ENCODE results near the gene ZNF385A.

The ZNF385A gene

GRCh38 chr12:54389607-54390175 lies 5.2 kb upstream of the ZNF385A start:
- H3K9me3 ChIP-seq (replicated peaks; ENCODE audit: low read length): no peaks in the 10 kb centered on the region
- peaks cover 17% of the 10 kb centered on the region for H3K36me3 ChIP-seq (ENCODE audit: insufficient read depth, low read length)
- no peak overlapping the region for H3K4me2 ChIP-seq (ENCODE audit: low read length)
- no peaks in the 10 kb centered on the region for H3K27me3 ChIP-seq (ENCODE audit: control insufficient read depth, insufficient read depth, low read length)
- H3K4me1 ChIP-seq (ENCODE audit: control insufficient read depth, insufficient read depth, low read length): peaks cover 11% of the 10 kb centered on the region
- no peak overlapping the region for H3K4me3 ChIP-seq (ENCODE audit: low read length)
- no peak overlapping the region for H3K9ac ChIP-seq (ENCODE audit: low read depth, low read length)

- Histone ChIP-seq H3K4me1 (ENCODE audit: control insufficient read depth, insufficient read depth, low read length) (peaks cover 14% of the 10 kb centered on the region), H3K27me3 (ENCODE audit: control insufficient read depth, insufficient read depth, low read length) (no peaks in the 10 kb centered on the region), H3K9me3 (replicated peaks; ENCODE audit: low read length) (no peaks in the 10 kb centered on the region), H3K36me3 (ENCODE audit: insufficient read depth, low read length) (peaks cover 11% of the 10 kb centered on the region), H3K9ac (ENCODE audit: low read depth, low read length) (no peak overlapping the region), H3K4me3 (ENCODE audit: low read length) (no peak overlapping the region), H3K4me2 (ENCODE audit: low read length) (no peak overlapping the region)
Measured at GRCh38 chr12:54389134-54389508, 4.6 kb upstream of the ZNF385A start.

GRCh38 chr12:54388237-54389133 lies 4.0 kb upstream of the ZNF385A start:
- Histone ChIP-seq H3K27me3 (ENCODE audit: control insufficient read depth, insufficient read depth, low read length) (no peaks in the 10 kb centered on the region), H3K4me2 (ENCODE audit: low read length) (no peak overlapping the region), H3K36me3 (ENCODE audit: insufficient read depth, low read length) (peaks cover 5% of the 10 kb centered on the region), H3K4me1 (ENCODE audit: control insufficient read depth, insufficient read depth, low read length) (peaks cover 14% of the 10 kb centered on the region), H3K4me3 (ENCODE audit: low read length) (no peak overlapping the region), H3K9ac (ENCODE audit: low read depth, low read length) (no peak overlapping the region), H3K9me3 (replicated peaks; ENCODE audit: low read length) (no peaks in the 10 kb centered on the region)

GRCh38 chr12:54387114-54387467 lies 2.6 kb upstream of the ZNF385A start:
- Histone ChIP-seq H3K36me3 (ENCODE audit: insufficient read depth, low read length) (no peaks in the 10 kb centered on the region), H3K4me1 (ENCODE audit: control insufficient read depth, insufficient read depth, low read length) (peaks cover 23% of the 10 kb centered on the region), H3K9me3 (replicated peaks; ENCODE audit: low read length) (no peaks in the 10 kb centered on the region), H3K9ac (ENCODE audit: low read depth, low read length) (no peak overlapping the region), H3K4me2 (ENCODE audit: low read length) (no peak overlapping the region), H3K4me3 (ENCODE audit: low read length) (no peak overlapping the region), H3K27me3 (ENCODE audit: control insufficient read depth, insufficient read depth, low read length) (no peaks in the 10 kb centered on the region)

GRCh38 chr12:54386403-54387113 lies 2.0 kb upstream of the ZNF385A start:
- no peaks in the 10 kb centered on the region for H3K36me3 ChIP-seq (ENCODE audit: insufficient read depth, low read length)
- H3K4me1 ChIP-seq (ENCODE audit: control insufficient read depth, insufficient read depth, low read length): peaks cover 23% of the 10 kb centered on the region
- H3K9me3 ChIP-seq (replicated peaks; ENCODE audit: low read length): no peaks in the 10 kb centered on the region
- H3K9ac ChIP-seq (ENCODE audit: low read depth, low read length): no peak overlapping the region
- no peak overlapping the region for H3K4me2 ChIP-seq (ENCODE audit: low read length)
- H3K4me3 ChIP-seq (ENCODE audit: low read length): no peak overlapping the region
- no peaks in the 10 kb centered on the region for H3K27me3 ChIP-seq (ENCODE audit: control insufficient read depth, insufficient read depth, low read length)

- H3K9me3 ChIP-seq (replicated peaks; ENCODE audit: low read length): no peaks in the 10 kb centered on the region
- H3K4me3 ChIP-seq (ENCODE audit: low read length): no peak overlapping the region
- H3K27me3 ChIP-seq (ENCODE audit: control insufficient read depth, insufficient read depth, low read length): no peaks in the 10 kb centered on the region
- H3K4me1 ChIP-seq (ENCODE audit: control insufficient read depth, insufficient read depth, low read length): peaks cover 23% of the 10 kb centered on the region
- H3K36me3 ChIP-seq (ENCODE audit: insufficient read depth, low read length): no peaks in the 10 kb centered on the region
- H3K4me2 ChIP-seq (ENCODE audit: low read length): no peak overlapping the region
- H3K9ac ChIP-seq (ENCODE audit: low read depth, low read length): no peak overlapping the region
Measured at GRCh38 chr12:54385251-54385914, 850 bp upstream of the ZNF385A start.

- peaks cover 34% of the 10 kb centered on the region for H3K4me1 ChIP-seq (ENCODE audit: control insufficient read depth, insufficient read depth, low read length)
- H3K9ac ChIP-seq (ENCODE audit: low read depth, low read length): peak overlapping the region; percentile 9
Measured at GRCh38 chr12:54383041-54383609, 1.4 kb downstream of the ZNF385A start.

GRCh38 chr12:54381136-54381535 lies 3.4 kb downstream of the ZNF385A start:
- Histone ChIP-seq H3K4me3 (ENCODE audit: low read length) (no peak overlapping the region), H3K36me3 (ENCODE audit: insufficient read depth, low read length) (peaks cover 5% of the 10 kb centered on the region), H3K4me1 (ENCODE audit: control insufficient read depth, insufficient read depth, low read length) (peaks cover 28% of the 10 kb centered on the region), H3K9ac (ENCODE audit: low read depth, low read length) (no peak overlapping the region), H3K4me2 (ENCODE audit: low read length) (no peak overlapping the region), H3K27me3 (ENCODE audit: control insufficient read depth, insufficient read depth, low read length) (no peaks in the 10 kb centered on the region), H3K9me3 (replicated peaks; ENCODE audit: low read length) (no peaks in the 10 kb centered on the region)

More at GRCh38 chr12:54383041-54383609, 1.4 kb downstream of the ZNF385A start:
- Histone ChIP-seq H3K9me3 (replicated peaks; ENCODE audit: low read length) (no peaks in the 10 kb centered on the region), H3K4me2 (ENCODE audit: low read length) (peak overlapping the region; percentile 20), H3K27me3 (ENCODE audit: control insufficient read depth, insufficient read depth, low read length) (no peaks in the 10 kb centered on the region), H3K36me3 (ENCODE audit: insufficient read depth, low read length) (no peaks in the 10 kb centered on the region), H3K4me3 (ENCODE audit: low read length) (no peak overlapping the region)

GRCh38 chr12:54379398-54380201 lies 4.9 kb downstream of the ZNF385A start:
- H3K4me3 ChIP-seq (ENCODE audit: low read length): peak overlapping the region; percentile 59
- H3K27me3 ChIP-seq (ENCODE audit: control insufficient read depth, insufficient read depth, low read length): no peaks in the 10 kb centered on the region
- peaks cover 5% of the 10 kb centered on the region for H3K36me3 ChIP-seq (ENCODE audit: insufficient read depth, low read length)
- no peaks in the 10 kb centered on the region for H3K9me3 ChIP-seq (replicated peaks; ENCODE audit: low read length)
- H3K9ac ChIP-seq (ENCODE audit: low read depth, low read length): peak overlapping the region; percentile 47
- H3K4me2 ChIP-seq (ENCODE audit: low read length): peak overlapping the region; percentile 88
- peaks cover 32% of the 10 kb centered on the region for H3K4me1 ChIP-seq (ENCODE audit: control insufficient read depth, insufficient read depth, low read length)

- H3K36me3 ChIP-seq (ENCODE audit: insufficient read depth, low read length): peaks cover 5% of the 10 kb centered on the region
- H3K9me3 ChIP-seq (replicated peaks; ENCODE audit: low read length): no peaks in the 10 kb centered on the region
- peak overlapping the region; percentile 47 for H3K9ac ChIP-seq (ENCODE audit: low read depth, low read length)
- H3K4me3 ChIP-seq (ENCODE audit: low read length): peak overlapping the region; percentile 59
- peak overlapping the region; percentile 88 for H3K4me2 ChIP-seq (ENCODE audit: low read length)
- peaks cover 36% of the 10 kb centered on the region for H3K4me1 ChIP-seq (ENCODE audit: control insufficient read depth, insufficient read depth, low read length)
- no peaks in the 10 kb centered on the region for H3K27me3 ChIP-seq (ENCODE audit: control insufficient read depth, insufficient read depth, low read length)
Measured at GRCh38 chr12:54378796-54379397, 5.6 kb downstream of the ZNF385A start.
